H1 (cell line): ENCODE results near the gene RHOC. TPM values are rescaled to one million over a fixed set of nuclear protein-coding genes. Genes with fewer than 3 reads are reported as not detected.
A peak's percentile ranks its signal among the peaks of the same experiment; 100 is the strongest.

Experiments
- CTCF ChIA-PET: fragments of 300-600 bp; sonication (Branson Sonifier 250); formaldehyde crosslinking; loops from one replicate; lab custom pipeline; 2021; ENCODE audit not compliant: partially characterized antibody; lab: Charles Lee
- POLR2A ChIA-PET: fragments of 300-600 bp; sonication (Branson Sonifier 250); formaldehyde crosslinking; loops from one replicate; lab custom pipeline; 2021; ENCODE audit warnings: inconsistent platforms; ENCODE audit not compliant: partially characterized antibody; lab: Charles Lee
- DNase-seq, 2 experiments: peaks; one replicate each; pipeline versions ENCODE4 v3.0.0 to v3.0.0-alpha.2; 2010 to 2022; ENCODE audit warnings: low spot score in 2 of 2, low read depth in 1 of 2, mixed read lengths in 1 of 2
- FAIRE-seq: peaks from 2 replicates; lab custom pipeline; 2011; peaks lifted over from hg19 to GRCh38; lab: Jason Lieb, UNC
- H2AFZ ChIP-seq: 2 replicates; pipeline ENCODE4 v1.8.1; 2012; ENCODE audit warnings: low read length, inconsistent platforms
- H2AK5ac ChIP-seq: 2 replicates; pipeline ENCODE4 v1.6.1; 2013; ENCODE audit warnings: low read depth, low read length
- H2BK120ac ChIP-seq: replicated peaks from 2 replicates; pipeline ENCODE3; 2013; ENCODE audit warnings: low read depth, low read length, inconsistent platforms
- H2BK12ac ChIP-seq: 2 replicates; pipeline ENCODE4 v1.6.1; 2013; ENCODE audit warnings: low read depth, low read length
- H2BK15ac ChIP-seq: 2 replicates; pipeline ENCODE4 v1.6.1; 2013; ENCODE audit warnings: low read length
- H2BK20ac ChIP-seq: 2 replicates; pipeline ENCODE4 v1.6.1; 2013; ENCODE audit warnings: low read length
- H2BK5ac ChIP-seq: 2 replicates; pipeline ENCODE4 v1.6.1; 2013; ENCODE audit warnings: low read depth, low read length
- H3K14ac ChIP-seq: 2 replicates; pipeline ENCODE4 v1.6.1; 2013; ENCODE audit warnings: inconsistent platforms; ENCODE audit not compliant: insufficient read length
- H3K18ac ChIP-seq: 2 replicates; pipeline ENCODE4 v1.6.1; 2013; ENCODE audit warnings: low read length; ENCODE audit errors: extremely low read depth
- H3K23ac ChIP-seq: 2 replicates; pipeline ENCODE4 v1.6.1; 2013; ENCODE audit warnings: inconsistent platforms; ENCODE audit not compliant: insufficient read length
- H3K23me2 ChIP-seq: 2 replicates; pipeline ENCODE4 v1.6.1; 2013; ENCODE audit warnings: low read depth, low read length
- H3K27ac ChIP-seq: 2 replicates; pipeline ENCODE4 v1.6.1; 2011; ENCODE audit warnings: low read depth, low read length, inconsistent platforms
- H3K27me3 ChIP-seq, 4 experiments: replicated peaks in 1 of 4; 1 replicate in 1 of 4; 2 replicates in 3 of 4; pipeline versions ENCODE4 v1.6.1 to v1.8.1; 2011 to 2013; ENCODE audit warnings: low read length in 3 of 4, mild to moderate bottlenecking in 3 of 4, inconsistent platforms in 2 of 4, mixed read lengths in 2 of 4, moderate library complexity in 1 of 4; ENCODE audit not compliant: control insufficient read depth in 3 of 4, insufficient read depth in 3 of 4; ENCODE audit errors: extremely low read depth in 1 of 4
- H3K36me3 ChIP-seq, 4 experiments: 2 replicates each; pipeline versions ENCODE4 v1.6.1 to v1.8.1; 2011 to 2013; ENCODE audit warnings: mild to moderate bottlenecking in 4 of 4, low read length in 3 of 4, moderate library complexity in 2 of 4, control low read depth in 1 of 4, inconsistent platforms in 1 of 4; ENCODE audit not compliant: insufficient read depth in 4 of 4, control insufficient read depth in 2 of 4
- H3K4ac ChIP-seq: replicated peaks from 2 replicates; pipeline ENCODE3; 2013; ENCODE audit warnings: low read length, low read depth, mixed read lengths, inconsistent platforms; ENCODE audit not compliant: insufficient read length
- H3K4me1 ChIP-seq, 4 experiments: replicated peaks in 1 of 4; 1 replicate in 1 of 4; 2 replicates in 3 of 4; pipeline versions ENCODE4 v1.6.1 to v1.8.1; 2011 to 2013; ENCODE audit warnings: low read length in 3 of 4, inconsistent platforms in 2 of 4, mixed read lengths in 1 of 4; ENCODE audit not compliant: insufficient read depth in 4 of 4, control insufficient read depth in 3 of 4
- H3K4me2 ChIP-seq, 2 experiments: 2 replicates each; pipeline versions ENCODE4 v1.6.1 to v1.8.1; 2011 to 2013; ENCODE audit warnings: low read depth in 2 of 2, low read length in 2 of 2, control low read depth in 1 of 2, inconsistent platforms in 1 of 2, mild to moderate bottlenecking in 1 of 2; ENCODE audit not compliant: insufficient read depth in 1 of 2
- H3K4me3 ChIP-seq, 4 experiments: fragments of 200-600, 300-600 bp in 1 of 4; sonication (generic), shearing (Covaris generic), sonication (Bioruptor Twin) in 1 of 4; 2 replicates each; pipeline versions ENCODE4 v1.5.1 to v1.8.1; 2011 to 2016; ENCODE audit warnings: low read length in 4 of 4, low read depth in 3 of 4, control low read depth in 2 of 4, inconsistent platforms in 2 of 4, mild to moderate bottlenecking in 2 of 4, mixed read lengths in 1 of 4, moderate library complexity in 1 of 4; ENCODE audit not compliant: insufficient read depth in 2 of 4; ENCODE audit errors: extremely low read depth in 1 of 4
- H3K56ac ChIP-seq: replicated peaks from 2 replicates; pipeline ENCODE3; 2013; ENCODE audit warnings: low read depth, mild to moderate bottlenecking, mixed read lengths, low read length, inconsistent platforms; ENCODE audit not compliant: insufficient read length
- H3K79me1 ChIP-seq: 2 replicates; pipeline ENCODE4 v1.6.1; 2013; ENCODE audit warnings: low read depth, low read length, control low read depth
- H3K79me2 ChIP-seq, 2 experiments: 2 replicates each; pipeline versions ENCODE4 v1.6.1 to v1.8.1; 2012 to 2013; ENCODE audit warnings: low read length in 2 of 2, mild to moderate bottlenecking in 2 of 2, inconsistent platforms in 1 of 2; ENCODE audit not compliant: insufficient read depth in 2 of 2, control insufficient read depth in 1 of 2
- H3K9ac ChIP-seq, 4 experiments: replicated peaks in 1 of 4; 1 replicate in 1 of 4; 2 replicates in 3 of 4; pipeline versions ENCODE4 v1.6.1 to v1.8.1; 2011 to 2013; ENCODE audit warnings: low read depth in 3 of 4, low read length in 3 of 4, control low read depth in 2 of 4, mild to moderate bottlenecking in 2 of 4, moderate library complexity in 2 of 4, inconsistent platforms in 1 of 4; ENCODE audit errors: extremely low read depth in 1 of 4
- H3K9me3 ChIP-seq, 2 experiments: 2 replicates each; pipeline versions ENCODE4 v1.6.1 to v1.8.1; 2012 to 2013; ENCODE audit warnings: mild to moderate bottlenecking in 2 of 2, moderate library complexity in 2 of 2, control low read depth in 1 of 2, inconsistent platforms in 1 of 2, low read depth in 1 of 2, low read length in 1 of 2, mixed read lengths in 1 of 2; ENCODE audit not compliant: insufficient read depth in 2 of 2
- H4K20me1 ChIP-seq, 2 experiments: replicated peaks in 1 of 2; 2 replicates each; pipeline versions ENCODE3 to v1.8.1; 2011 to 2013; ENCODE audit warnings: inconsistent platforms in 2 of 2, low read length in 2 of 2, mild to moderate bottlenecking in 1 of 2; ENCODE audit not compliant: insufficient read depth in 2 of 2, control insufficient read depth in 1 of 2
- H4K5ac ChIP-seq: 2 replicates; pipeline ENCODE4 v1.6.1; 2013; ENCODE audit warnings: low read length, low read depth, mixed read lengths, inconsistent platforms; ENCODE audit not compliant: insufficient read length
- H4K8ac ChIP-seq: 2 replicates; pipeline ENCODE4 v1.8.0; 2013; ENCODE audit warnings: mild to moderate bottlenecking, moderate library complexity, low read length, inconsistent platforms; ENCODE audit not compliant: insufficient read depth; ENCODE audit errors: extremely low read depth
- H4K91ac ChIP-seq: replicated peaks from 2 replicates; pipeline ENCODE3; 2013; ENCODE audit warnings: low read length, mixed read lengths, inconsistent platforms; ENCODE audit not compliant: insufficient read length
- CBX5 ChIP-seq: fragments of 300-800, 300-1000 bp; sonication (generic); IDR thresholded peaks from 2 replicates; pipeline ENCODE4 v1.7.1; 2016; ENCODE audit warnings: antibody characterized with exemption, low read length, low read depth
- CEBPB ChIP-seq: IDR thresholded peaks from 2 replicates; pipeline ENCODE4 v1.6.1; 2012; ENCODE audit warnings: low read depth, low read length
- CTBP2 ChIP-seq: IDR thresholded peaks from 2 replicates; pipeline ENCODE4 v1.7.0; 2011; ENCODE audit warnings: borderline replicate concordance, mild to moderate bottlenecking, moderate library complexity, mixed read lengths, low read length; ENCODE audit not compliant: insufficient read depth, insufficient read length
- EGR1 ChIP-seq: IDR thresholded peaks from 2 replicates; pipeline ENCODE4 v1.6.1; 2011; ENCODE audit warnings: low read depth, low read length, borderline replicate concordance
- HDAC2 ChIP-seq, 2 experiments: fragments of 300-600 bp in 1 of 2; sonication (generic) in 1 of 2; IDR thresholded peaks; 2 replicates each; pipeline ENCODE4 v1.6.1; 2011 to 2012; ENCODE audit warnings: low read depth in 2 of 2, low read length in 2 of 2, mild to moderate bottlenecking in 2 of 2, moderate library complexity in 2 of 2, borderline replicate concordance in 1 of 2, inconsistent platforms in 1 of 2
- JUND ChIP-seq: IDR thresholded peaks from 2 replicates; pipeline ENCODE4 v1.6.1; 2011; ENCODE audit warnings: mild to moderate bottlenecking, improper control_type of control experiment, low read length
- MAX ChIP-seq: IDR thresholded peaks from 2 replicates; pipeline ENCODE4 v1.6.1; 2012; ENCODE audit warnings: inconsistent platforms
- NRF1 ChIP-seq: IDR thresholded peaks from 2 replicates; pipeline ENCODE4 v1.6.1; 2011; ENCODE audit warnings: mild to moderate bottlenecking, low read depth, low read length, improper control_type of control experiment
- SIRT6 ChIP-seq: IDR thresholded peaks from one replicate; pipeline ENCODE4 v1.7.1; 2012; ENCODE audit warnings: low read length, inconsistent platforms
- SP4 ChIP-seq: IDR thresholded peaks from 2 replicates; pipeline ENCODE4 v1.6.1; 2012; ENCODE audit warnings: low read length, inconsistent platforms
- TAF1 ChIP-seq: IDR thresholded peaks from 2 replicates; pipeline ENCODE4 v1.6.1; 2011; ENCODE audit warnings: mild to moderate bottlenecking, low read depth, low read length
- WGBS, 2 experiments: shearing (Covaris generic) in 1 of 2; methylation state at CpG; one replicate each; pipeline versions ENCODE4 v1.1.6 to v1.1.7; 2013 to 2015; ENCODE audit warnings: low lambda C conversion rate in 2 of 2, mixed read lengths in 2 of 2, inconsistent platforms in 1 of 2, low coverage in 1 of 2, missing lambda C conversion rate in 1 of 2; ENCODE audit not compliant: insufficient replicate concordance in 2 of 2, insufficient coverage in 1 of 2, insufficient read length in 1 of 2; ENCODE audit errors: extremely low coverage in 1 of 2, missing lambda C conversion rate in 1 of 2; 5-methylcytosine and 5-hydroxymethylcytosine counted together
- polyA plus RNA-seq, 7 experiments: library from polyadenylated mRNA; depleted of rRNA in 3 of 7; stranded (reverse) in 5 of 7; unstranded in 2 of 7; fragments of >200 nt in 5 of 7; fragments of 200-250 nt in 2 of 7; gene quantifications; 1 replicate in 5 of 7; 2 replicates in 1 of 7; 4 replicates in 1 of 7; pipeline versions ENCODE4 v1.2.1 to v1.2.3, GENCODE V29; 2011 to 2013; ENCODE audit warnings: missing spikeins in 2 of 7, mixed read lengths in 2 of 7
- total RNA-seq: library from RNA; stranded (reverse); fragmentation: NEBNext Ultra II Directional; extraction: Animal tissue kit (Norgen Biotek cat#: 25700); gene quantifications from 2 replicates; pipeline ENCODE4 v1.2.1, GENCODE V29; 2021
- TF ChIP-seq, protein P1 (sequence below): IDR thresholded peaks from 2 replicates; pipeline ENCODE4 v1.6.1; 2012; ENCODE audit warnings: low read length, inconsistent platforms

RHOC gene
- total and polyA plus RNA-seq, 2 of the 8 experiments (the other 6 are each of a cell fraction or from before 2014, with no cell fraction given), result 53.6 to 97.5 TPM

DNA sequence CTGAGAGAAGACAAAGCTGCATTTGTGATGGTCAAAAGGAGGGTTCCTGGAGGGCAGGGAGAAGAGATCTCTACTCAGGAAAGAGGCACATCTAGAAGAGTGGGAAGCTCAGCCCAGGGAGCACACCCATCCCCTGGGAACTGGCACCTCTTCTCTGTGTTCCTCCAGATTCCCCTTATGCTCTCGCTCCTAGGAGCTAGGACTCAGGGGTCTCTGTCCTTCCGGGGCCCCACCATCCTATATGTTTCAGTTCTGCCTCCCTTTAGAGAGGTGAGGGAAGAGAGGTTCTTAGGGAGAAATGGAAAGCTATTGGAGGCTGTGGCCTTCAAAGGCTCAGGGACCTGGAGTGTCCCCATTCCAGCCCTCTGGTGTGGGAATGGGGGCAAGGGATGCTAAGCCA lies 12.8 kb upstream of the RHOC start:
- CTCF ChIA-PET, result interaction anchor here (0.6 to 14.2 kb wide), 26 partner anchors 8 to 353 kb away, joined by 3 to 547 read pairs (median 5); partner anchors contain the start of gene LRIG2
- TF ChIP-seq CBX5, result no peak
- TF ChIP-seq CTBP2, result no peak
- TF ChIP-seq HDAC2 (IDR thresholded peaks at IDR 0.05; ENCODE audit: borderline replicate concordance in 1 of 2, low read depth in 2 of 2, low read length in 2 of 2), result no peak
- no peak for TF ChIP-seq JUND
- TF ChIP-seq CEBPB, result no peak
- no peak for TF ChIP-seq EGR1
- TF ChIP-seq MAX, result no peak
- TF ChIP-seq, protein P1, sequence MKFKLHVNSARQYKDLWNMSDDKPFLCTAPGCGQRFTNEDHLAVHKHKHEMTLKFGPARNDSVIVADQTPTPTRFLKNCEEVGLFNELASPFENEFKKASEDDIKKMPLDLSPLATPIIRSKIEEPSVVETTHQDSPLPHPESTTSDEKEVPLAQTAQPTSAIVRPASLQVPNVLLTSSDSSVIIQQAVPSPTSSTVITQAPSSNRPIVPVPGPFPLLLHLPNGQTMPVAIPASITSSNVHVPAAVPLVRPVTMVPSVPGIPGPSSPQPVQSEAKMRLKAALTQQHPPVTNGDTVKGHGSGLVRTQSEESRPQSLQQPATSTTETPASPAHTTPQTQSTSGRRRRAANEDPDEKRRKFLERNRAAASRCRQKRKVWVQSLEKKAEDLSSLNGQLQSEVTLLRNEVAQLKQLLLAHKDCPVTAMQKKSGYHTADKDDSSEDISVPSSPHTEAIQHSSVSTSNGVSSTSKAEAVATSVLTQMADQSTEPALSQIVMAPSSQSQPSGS, result no peak
- no peak for TF ChIP-seq TAF1
- no peak for TF ChIP-seq NRF1
- TF ChIP-seq SP4, result no peak
- no peak for TF ChIP-seq SIRT6

More for the DNA sequence above, 12.8 kb upstream of the RHOC start:
- no peak overlapping the region for H3K4me2 ChIP-seq
- no peaks in the 10 kb centered on the region for H4K20me1 ChIP-seq
- H3K27me3 ChIP-seq, result peaks cover 0 to 33% (median 20%) of the 10 kb centered on the region in 4 experiments; a peak in 5 of 7 replicates
- peak overlapping the region; percentile 61 for H2BK15ac ChIP-seq
- no peak overlapping the region for H2BK120ac ChIP-seq
- no peak overlapping the region for H3K4ac ChIP-seq
- no peaks in the 10 kb centered on the region for H3K79me2 ChIP-seq
- H3K14ac ChIP-seq, result no peak overlapping the region
- no peak overlapping the region for H2BK20ac ChIP-seq
- no peak overlapping the region for H3K4me3 ChIP-seq
- H3K4me1 ChIP-seq, result peaks cover 8 to 25% (median 17%) of the 10 kb centered on the region in 4 experiments
- POLR2A ChIA-PET, result interaction anchor here (0.5 to 1.5 kb wide), 7 partner anchors 25 to 323 kb away, joined by 3 to 10 read pairs (median 4); no protein-coding TSS in a partner anchor
- no peaks in the 10 kb centered on the region for H3K79me1 ChIP-seq
- H3K23ac ChIP-seq, result no peak overlapping the region
- no peaks in the 10 kb centered on the region for H3K9me3 ChIP-seq
- H4K8ac ChIP-seq, result no peak overlapping the region
- no peak overlapping the region for H2AFZ ChIP-seq
- H4K91ac ChIP-seq, result no peak overlapping the region
- FAIRE-seq, result no peak
- peaks cover 10% of the 10 kb centered on the region for H3K23me2 ChIP-seq
- no peaks in the 10 kb centered on the region for H3K36me3 ChIP-seq
- no peak overlapping the region for H3K18ac ChIP-seq
- H2BK5ac ChIP-seq, result no peak overlapping the region
- no peak overlapping the region; the same call in 1 of the 2 replicates for H2AK5ac ChIP-seq
- DNase-seq, result no peak
- H3K56ac ChIP-seq, result no peak overlapping the region
- H3K9ac ChIP-seq, result no peak overlapping the region
- no peak overlapping the region for H3K27ac ChIP-seq
- H2BK12ac ChIP-seq, result no peak overlapping the region
- WGBS, 2 experiments, result 93% methylated on average over 2 of the region's 2 CpGs; no CpG with 5 or more reads in 1 of the 2 experiments
- no peak overlapping the region for H4K5ac ChIP-seq
